ENCODE measurements around the gene SYCN. TPM values are rescaled to one million over a fixed set of nuclear protein-coding genes. Genes with fewer than 3 reads are reported as not detected.

The SYCN gene
- total RNA-seq, 2 experiments from 2014 or later: not detected

- intact Hi-C loops (cut with micrococcal nuclease): no loop called here
- no peaks in the 10 kb centered on the region for H3K36me3 Mint-ChIP-seq (ENCODE audit: low read depth)
- CTCF ChIA-PET: no interaction called here
- no peaks in the 10 kb centered on the region for H3K9me3 Mint-ChIP-seq
- no peak overlapping the region for H3K27ac Mint-ChIP-seq
- no peak overlapping the region for H3K4me3 Mint-ChIP-seq
- no peak for DNase-seq
- H3K4me1 Mint-ChIP-seq (ENCODE audit: low read depth): peaks cover 3% of the 10 kb centered on the region
- no peaks in the 10 kb centered on the region for H3K27me3 Mint-ChIP-seq (ENCODE audit: low read depth)
These were observed 41.5 kb downstream of the SYCN start for GRCh38 chr19:39162441-39163043.

- intact Hi-C loops (cut with micrococcal nuclease): no loop called here
- Mint-ChIP-seq H3K9me3 (no peaks in the 10 kb centered on the region), H3K36me3 (ENCODE audit: low read depth) (no peaks in the 10 kb centered on the region), H3K4me1 (ENCODE audit: low read depth) (peaks cover 3% of the 10 kb centered on the region), H3K27ac (no peak overlapping the region), H3K4me3 (no peak overlapping the region), H3K27me3 (ENCODE audit: low read depth) (no peaks in the 10 kb centered on the region)
- CTCF ChIA-PET: no interaction called here
- DNase-seq: no peak
These were observed 43.0 kb downstream of the SYCN start for GRCh38 chr19:39160889-39161672.

GRCh38 chr19:39160523-39160861 lies 43.6 kb downstream of the SYCN start:
- CTCF ChIA-PET: no interaction called here
- Mint-ChIP-seq H3K27me3 (ENCODE audit: low read depth) (no peaks in the 10 kb centered on the region), H3K36me3 (ENCODE audit: low read depth) (no peaks in the 10 kb centered on the region), H3K27ac (no peak overlapping the region), H3K4me3 (no peak overlapping the region), H3K4me1 (ENCODE audit: low read depth) (peaks cover 5% of the 10 kb centered on the region), H3K9me3 (no peaks in the 10 kb centered on the region)
- DNase-seq: no peak
- intact Hi-C loops (cut with micrococcal nuclease): no loop called here

- DNase-seq: no peak
- Mint-ChIP-seq H3K4me3 (no peak overlapping the region), H3K4me1 (ENCODE audit: low read depth) (peaks cover 10% of the 10 kb centered on the region), H3K36me3 (ENCODE audit: low read depth) (no peaks in the 10 kb centered on the region), H3K27ac (no peak overlapping the region), H3K27me3 (ENCODE audit: low read depth) (no peaks in the 10 kb centered on the region), H3K9me3 (no peaks in the 10 kb centered on the region)
- CTCF ChIA-PET: no interaction called here
- intact Hi-C loops (cut with micrococcal nuclease): no loop called here
These were observed 45.3 kb downstream of the SYCN start for GRCh38 chr19:39158646-39159260.

- intact Hi-C loops (cut with micrococcal nuclease): no loop called here
- Mint-ChIP-seq H3K9me3 (no peaks in the 10 kb centered on the region), H3K4me1 (ENCODE audit: low read depth) (peaks cover 11% of the 10 kb centered on the region), H3K36me3 (ENCODE audit: low read depth) (no peaks in the 10 kb centered on the region), H3K4me3 (no peak overlapping the region), H3K27ac (peak overlapping the region; percentile 43), H3K27me3 (ENCODE audit: low read depth) (no peaks in the 10 kb centered on the region)
- no peak for DNase-seq
- CTCF ChIA-PET: no interaction called here
These were observed 46.1 kb downstream of the SYCN start for GRCh38 chr19:39157997-39158389.

GRCh38 chr19:39157275-39157996 lies 46.6 kb downstream of the SYCN start:
- Mint-ChIP-seq H3K27me3 (ENCODE audit: low read depth) (no peaks in the 10 kb centered on the region), H3K27ac (no peak overlapping the region), H3K4me3 (no peak overlapping the region), H3K9me3 (no peaks in the 10 kb centered on the region), H3K36me3 (ENCODE audit: low read depth) (no peaks in the 10 kb centered on the region), H3K4me1 (ENCODE audit: low read depth) (peaks cover 8% of the 10 kb centered on the region)
- CTCF ChIA-PET: no interaction called here
- no peak for DNase-seq
- intact Hi-C loops (cut with micrococcal nuclease): no loop called here

- H3K9me3 Mint-ChIP-seq: no peaks in the 10 kb centered on the region
- H3K4me1 Mint-ChIP-seq (ENCODE audit: low read depth): peaks cover 8% of the 10 kb centered on the region
- H3K27ac Mint-ChIP-seq: no peak overlapping the region
- intact Hi-C loops (cut with micrococcal nuclease): no loop called here
- DNase-seq: no peak
- no peaks in the 10 kb centered on the region for H3K27me3 Mint-ChIP-seq (ENCODE audit: low read depth)
- H3K36me3 Mint-ChIP-seq (ENCODE audit: low read depth): no peaks in the 10 kb centered on the region
- CTCF ChIA-PET: no interaction called here
- no peak overlapping the region for H3K4me3 Mint-ChIP-seq
These were observed 47.5 kb downstream of the SYCN start for GRCh38 chr19:39156326-39157230.

- CTCF ChIA-PET: no interaction called here
- no peak for DNase-seq
- H3K27ac Mint-ChIP-seq: no peak overlapping the region
- peaks cover 8% of the 10 kb centered on the region for H3K4me1 Mint-ChIP-seq (ENCODE audit: low read depth)
- H3K36me3 Mint-ChIP-seq (ENCODE audit: low read depth): no peaks in the 10 kb centered on the region
- no peaks in the 10 kb centered on the region for H3K9me3 Mint-ChIP-seq
- intact Hi-C loops (cut with micrococcal nuclease): no loop called here
- H3K4me3 Mint-ChIP-seq: no peak overlapping the region
- H3K27me3 Mint-ChIP-seq (ENCODE audit: low read depth): no peaks in the 10 kb centered on the region
These were observed 48.3 kb downstream of the SYCN start for GRCh38 chr19:39155741-39156140.

- DNase-seq: no peak
- Mint-ChIP-seq H3K27me3 (ENCODE audit: low read depth) (no peaks in the 10 kb centered on the region), H3K9me3 (no peaks in the 10 kb centered on the region), H3K36me3 (ENCODE audit: low read depth) (no peaks in the 10 kb centered on the region), H3K4me1 (ENCODE audit: low read depth) (peaks cover 9% of the 10 kb centered on the region), H3K4me3 (no peak overlapping the region), H3K27ac (no peak overlapping the region)
- intact Hi-C loops (cut with micrococcal nuclease): no loop called here
- CTCF ChIA-PET: no interaction called here
These were observed 48.9 kb downstream of the SYCN start for GRCh38 chr19:39155114-39155700.

- Mint-ChIP-seq H3K27me3 (ENCODE audit: low read depth) (no peaks in the 10 kb centered on the region), H3K4me3 (no peak overlapping the region), H3K4me1 (ENCODE audit: low read depth) (peaks cover 10% of the 10 kb centered on the region), H3K36me3 (ENCODE audit: low read depth) (no peaks in the 10 kb centered on the region), H3K27ac (no peak overlapping the region), H3K9me3 (no peaks in the 10 kb centered on the region)
- intact Hi-C loops (cut with micrococcal nuclease): no loop called here
- CTCF ChIA-PET: no interaction called here
- no peak for DNase-seq
These were observed 49.4 kb downstream of the SYCN start for GRCh38 chr19:39154629-39155100.

GRCh38 chr19:39154100-39154628 lies 49.9 kb downstream of the SYCN start:
- no peak overlapping the region for H3K4me3 Mint-ChIP-seq
- H3K27ac Mint-ChIP-seq: no peak overlapping the region
- no peaks in the 10 kb centered on the region for H3K36me3 Mint-ChIP-seq (ENCODE audit: low read depth)
- CTCF ChIA-PET: no interaction called here
- DNase-seq: no peak
- no peaks in the 10 kb centered on the region for H3K27me3 Mint-ChIP-seq (ENCODE audit: low read depth)
- no peaks in the 10 kb centered on the region for H3K9me3 Mint-ChIP-seq
- H3K4me1 Mint-ChIP-seq (ENCODE audit: low read depth): peaks cover 10% of the 10 kb centered on the region
- intact Hi-C loops (cut with micrococcal nuclease): no loop called here

Data from activated naive CD4-positive, alpha-beta T cell treated with anti-CD3 and anti-CD28 coated beads for 36 hours (primary cell).